OCI-M2 (cell line): Measurements from ENCODE around the gene DBH.
"Not testable (repeated sequence)": the region's sequence is repeated elsewhere in the genome, so short reads cannot be mapped to it uniquely, and the experiment has no call there.

Source experiments
- DNase-seq: peaks from one replicate; lab custom pipeline; 2025; ENCODE audit not compliant: unreplicated experiment; lab: John Stamatoyannopoulos, UW

DBH gene

DNA sequence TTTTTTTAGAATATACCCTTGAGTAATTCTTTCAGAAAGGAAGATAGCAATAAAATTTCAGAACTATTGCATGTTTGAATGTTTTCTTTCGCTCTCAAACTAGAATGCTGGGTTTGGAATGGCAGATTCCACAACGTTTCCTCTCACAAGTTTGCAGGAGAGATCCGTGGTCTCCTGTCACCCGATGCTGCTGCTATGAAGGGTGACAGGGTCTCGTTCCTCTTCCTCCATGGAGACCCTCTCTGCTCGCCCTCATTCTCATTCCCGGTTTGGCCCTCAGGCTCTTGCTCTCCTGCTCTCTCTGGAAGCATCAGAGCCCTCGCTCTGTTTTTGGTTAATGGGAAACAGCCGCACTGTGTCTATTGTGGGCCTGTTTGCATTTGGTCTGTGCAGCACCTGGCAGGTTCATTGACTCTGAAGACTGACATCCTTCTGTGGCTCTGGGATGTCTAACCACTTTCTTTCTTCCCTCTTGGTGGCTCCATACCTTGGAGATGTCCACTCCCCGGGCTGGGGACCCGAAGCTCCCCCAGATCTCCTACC lies 14.4 kb upstream of the DBH start:
- DNase-seq = no peak

- DNase-seq = no peak
Measured at GRCh38 chr9:133622555-133622954, 13.6 kb upstream of the DBH start.

DNA sequence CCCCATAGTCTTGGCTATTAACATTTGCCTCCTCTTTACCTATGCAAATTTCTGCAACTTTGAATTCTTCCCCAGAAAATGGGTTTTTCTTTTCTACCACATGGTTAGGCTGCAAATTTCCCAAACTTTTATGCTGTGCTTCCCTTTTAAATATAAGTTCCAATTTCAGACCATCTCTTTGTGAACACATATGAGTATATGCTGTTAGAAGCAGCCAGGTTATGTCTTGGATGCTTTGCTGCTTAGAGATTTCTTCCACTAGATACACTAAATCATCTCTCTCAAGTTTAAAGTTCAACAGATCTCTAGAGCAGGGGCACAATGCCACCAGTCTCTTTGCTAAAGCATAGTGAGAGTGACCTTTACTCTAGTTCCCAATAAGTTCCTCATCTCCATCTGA lies 10.2 kb upstream of the DBH start:
- DNase-seq = not testable (repeated sequence)

GRCh38 chr9:133627341-133627740 lies 8.8 kb upstream of the DBH start:
- no peak for DNase-seq

DNA sequence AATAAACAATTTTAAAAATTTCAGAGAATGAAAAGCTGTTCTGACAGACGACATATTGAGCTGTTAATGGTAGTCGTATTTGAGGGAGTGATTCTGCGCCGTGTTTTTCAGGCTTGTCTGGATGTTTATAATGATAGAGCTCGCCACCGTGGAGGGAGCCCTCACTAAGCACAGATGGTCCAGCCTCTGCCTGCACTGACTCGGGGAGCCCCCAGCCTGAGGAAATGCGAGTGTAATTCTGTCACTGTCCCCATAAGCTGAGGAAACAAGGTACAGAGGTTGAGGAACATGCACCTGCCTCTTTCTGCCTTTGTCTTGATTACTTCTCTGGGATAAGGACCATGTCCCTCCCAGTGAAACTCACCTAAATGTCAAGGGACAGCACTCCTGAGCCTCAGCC lies 7.4 kb upstream of the DBH start:
- no peak for DNase-seq

- DNase-seq = no peak
Measured at GRCh38 chr9:133629221-133630110, 6.7 kb upstream of the DBH start.

DNA sequence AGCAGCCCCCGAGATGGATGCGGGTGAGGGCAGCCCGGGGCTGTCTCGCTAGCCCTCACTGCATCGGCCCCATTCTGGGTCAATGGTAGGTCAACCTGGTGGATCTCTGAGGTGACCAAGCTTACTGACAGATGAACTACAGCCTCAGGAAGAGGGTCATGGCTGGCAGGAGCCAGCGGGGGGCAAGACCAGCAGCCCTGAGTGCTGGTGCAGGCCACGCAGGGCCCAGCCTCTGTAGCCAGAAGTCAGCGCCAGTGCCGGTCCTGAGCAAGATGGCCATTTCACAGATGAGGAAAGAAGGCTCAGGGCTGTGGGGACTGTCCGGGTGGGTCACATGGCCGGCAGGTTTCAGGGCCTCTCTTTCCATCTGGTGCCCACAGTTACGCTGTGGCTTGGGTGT lies 5.1 kb upstream of the DBH start:
- DNase-seq = no peak

DNA sequence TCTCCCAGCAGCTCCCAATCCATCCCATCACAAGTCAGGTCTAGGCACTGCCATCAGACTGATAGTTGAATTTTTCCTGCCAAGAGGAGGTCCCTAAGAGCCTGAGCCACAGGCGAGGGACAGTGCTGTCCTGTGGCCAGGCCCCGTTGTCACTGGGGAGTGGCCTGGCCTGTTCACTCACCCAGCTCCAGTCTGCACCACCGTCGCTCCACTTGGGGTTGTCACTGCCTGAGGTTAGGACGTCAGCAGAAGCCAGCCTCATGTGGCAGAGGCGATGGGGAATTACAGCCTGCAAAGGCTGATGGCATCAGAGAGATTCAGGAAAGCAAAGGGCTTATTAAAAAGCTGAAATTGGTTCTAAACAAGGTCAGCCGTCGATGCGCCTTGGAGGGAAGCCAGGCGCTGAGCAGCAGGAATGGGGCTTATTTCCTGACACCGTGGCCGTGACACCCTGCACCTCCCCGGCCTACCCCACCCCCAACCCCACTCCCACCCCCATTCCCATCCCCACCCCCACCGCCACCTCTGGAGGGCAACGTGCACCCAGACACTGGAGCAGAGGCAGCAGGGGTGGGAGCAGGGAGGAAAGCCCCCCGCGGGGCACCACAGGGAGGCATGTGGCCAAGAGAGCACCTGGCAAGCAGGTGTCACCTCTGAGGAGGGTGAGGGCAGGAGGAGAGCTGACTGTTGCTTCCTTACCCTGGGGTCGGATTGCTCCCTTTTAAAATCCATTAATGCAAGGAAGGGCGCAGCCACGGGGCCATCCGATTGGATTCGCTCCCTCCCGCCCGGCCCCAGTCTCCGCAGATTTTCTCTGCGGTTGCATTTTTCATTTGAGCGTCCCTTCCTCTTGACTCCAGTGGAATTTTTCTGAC lies 3.1 kb upstream of the DBH start:
- no peak for DNase-seq

DNA sequence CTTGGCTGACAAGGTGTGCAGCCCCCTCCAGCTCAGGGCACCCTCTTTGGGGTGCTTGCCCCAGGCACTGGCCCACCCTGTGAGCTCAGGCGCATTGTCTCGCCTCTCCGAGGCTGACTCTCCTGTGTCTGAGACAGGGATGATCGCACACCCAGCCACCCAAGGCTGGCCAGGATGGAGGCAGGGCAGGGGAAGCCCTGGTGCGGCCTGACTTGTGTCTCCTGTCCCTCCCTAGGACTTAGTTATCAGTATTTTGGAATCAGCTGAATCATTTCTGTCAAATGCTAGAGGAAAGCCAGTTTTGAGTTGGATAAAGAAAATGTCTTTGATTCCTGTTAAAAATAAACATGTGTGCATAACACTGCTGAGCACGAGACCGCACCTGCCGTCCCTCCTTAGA lies 2.5 kb upstream of the DBH start:
- no peak for DNase-seq

DNA sequence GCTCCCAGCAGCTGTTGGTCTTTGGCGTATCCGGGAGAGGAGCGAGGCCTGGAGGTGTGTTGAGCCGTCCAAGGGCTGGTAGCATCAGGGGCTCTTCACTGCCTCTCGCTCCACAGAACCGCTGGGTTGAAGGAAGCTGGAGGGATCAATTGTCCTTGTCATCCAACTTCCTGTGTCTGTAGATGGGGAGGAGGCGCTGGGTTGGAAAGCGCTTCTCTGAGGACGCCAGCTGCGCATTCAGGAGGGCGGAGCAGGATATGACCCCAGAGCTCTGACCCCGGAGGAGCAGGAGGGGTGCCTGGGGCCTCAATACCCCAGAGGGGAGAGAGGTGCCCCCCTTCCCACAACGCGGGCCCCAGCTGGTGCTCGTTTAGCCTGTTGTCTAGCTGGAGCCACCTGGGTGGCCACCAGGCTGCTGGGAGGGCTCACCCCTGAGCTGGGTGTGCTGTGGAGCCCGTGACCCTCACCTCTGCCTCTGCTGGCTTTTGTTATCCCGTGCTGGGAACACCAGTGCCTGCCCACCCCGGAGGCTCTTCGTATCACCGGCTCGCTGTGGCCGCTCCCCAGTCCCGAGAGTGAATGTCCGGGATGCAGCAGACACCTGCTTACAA lies 2.0 kb upstream of the DBH start:
- DNase-seq = no peak

DNA sequence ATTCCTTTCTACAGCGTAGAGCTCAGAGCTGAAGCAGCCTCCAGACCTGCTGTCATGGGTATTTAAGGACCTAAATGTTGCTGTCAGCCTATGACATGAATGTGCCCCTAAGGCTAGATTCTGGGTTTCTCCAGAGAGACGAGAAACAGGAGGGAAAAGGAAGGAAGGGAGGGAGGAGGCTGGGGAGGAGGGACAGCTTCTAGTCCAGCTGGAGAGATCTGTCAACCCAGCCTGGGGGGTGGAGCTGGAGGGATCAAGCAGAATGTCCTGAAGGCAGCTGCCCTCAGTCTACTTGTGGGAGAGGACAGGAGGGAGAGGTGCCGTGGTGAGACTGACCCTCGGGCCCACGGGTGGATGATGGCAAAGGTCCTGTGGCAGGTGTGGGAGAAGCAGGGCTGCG lies 1.1 kb upstream of the DBH start:
- DNase-seq = no peak

- DNase-seq = no peak
Measured at GRCh38 chr9:133636902-133637301, 739 bp downstream of the DBH start.

GRCh38 chr9:133637451-133638055 lies 1.4 kb downstream of the DBH start:
- no peak for DNase-seq

DNA sequence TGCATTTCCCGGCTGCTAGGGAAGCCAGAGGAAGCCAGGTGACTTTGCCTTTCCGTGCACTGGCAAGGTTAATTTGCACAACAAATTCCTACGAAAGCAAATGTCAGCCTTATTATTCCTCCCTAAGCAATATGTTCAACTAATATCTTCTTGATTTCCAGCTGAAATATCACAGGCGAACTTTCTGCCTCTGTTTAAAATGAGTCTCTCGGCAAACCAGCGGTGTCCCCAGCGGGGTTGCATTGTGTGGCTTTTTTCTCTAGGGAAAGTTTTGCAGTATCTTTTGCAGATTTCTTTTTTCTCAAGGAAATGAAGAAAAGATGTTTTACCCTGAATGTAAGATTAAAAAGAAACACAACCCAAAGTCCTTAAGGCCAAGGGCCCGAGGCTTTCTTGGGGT lies 1.9 kb downstream of the DBH start:
- DNase-seq = no peak

DNA sequence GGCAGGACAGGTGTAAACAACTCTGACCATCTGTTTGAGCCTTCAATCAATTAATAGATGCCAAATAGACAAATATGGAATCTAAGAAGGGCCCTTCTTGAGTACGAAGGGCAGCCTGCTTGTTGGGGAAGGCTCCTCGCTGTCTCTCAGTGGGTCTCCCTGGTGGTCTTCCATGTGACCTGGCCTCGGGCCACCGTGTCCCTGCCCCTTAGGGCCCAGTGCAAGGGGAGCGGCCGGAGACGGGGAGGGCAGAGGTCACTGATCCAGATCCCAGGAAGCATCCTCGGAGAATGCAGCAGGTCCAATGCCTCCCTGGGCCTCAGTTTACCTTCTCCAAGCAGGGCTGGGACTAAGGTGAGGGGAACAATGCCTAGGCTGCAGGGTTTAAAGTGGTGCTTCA lies 2.5 kb downstream of the DBH start:
- no peak for DNase-seq

DNA sequence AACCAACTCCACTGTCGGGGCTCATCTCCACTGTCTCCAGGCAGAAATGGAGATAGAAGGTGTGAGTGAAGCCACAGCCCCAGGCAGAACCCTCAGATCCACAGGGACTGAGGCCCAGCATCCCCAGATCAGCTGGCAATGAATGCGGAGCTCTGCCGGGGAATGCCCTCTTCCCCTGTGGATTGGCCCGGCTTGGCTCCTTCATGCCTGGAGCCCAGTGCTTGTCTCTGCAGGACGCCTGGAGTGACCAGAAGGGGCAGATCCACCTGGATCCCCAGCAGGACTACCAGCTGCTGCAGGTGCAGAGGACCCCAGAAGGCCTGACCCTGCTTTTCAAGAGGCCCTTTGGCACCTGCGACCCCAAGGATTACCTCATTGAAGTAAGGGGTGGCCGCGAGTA lies 3.5 kb downstream of the DBH start:
- DNase-seq = no peak

GRCh38 chr9:133640160-133640559 lies 4.0 kb downstream of the DBH start:
- DNase-seq = no peak

GRCh38 chr9:133640580-133641395 lies 4.6 kb downstream of the DBH start:
- no peak for DNase-seq

- DNase-seq = no peak
Measured at GRCh38 chr9:133641396-133641655, 5.2 kb downstream of the DBH start.

DNA sequence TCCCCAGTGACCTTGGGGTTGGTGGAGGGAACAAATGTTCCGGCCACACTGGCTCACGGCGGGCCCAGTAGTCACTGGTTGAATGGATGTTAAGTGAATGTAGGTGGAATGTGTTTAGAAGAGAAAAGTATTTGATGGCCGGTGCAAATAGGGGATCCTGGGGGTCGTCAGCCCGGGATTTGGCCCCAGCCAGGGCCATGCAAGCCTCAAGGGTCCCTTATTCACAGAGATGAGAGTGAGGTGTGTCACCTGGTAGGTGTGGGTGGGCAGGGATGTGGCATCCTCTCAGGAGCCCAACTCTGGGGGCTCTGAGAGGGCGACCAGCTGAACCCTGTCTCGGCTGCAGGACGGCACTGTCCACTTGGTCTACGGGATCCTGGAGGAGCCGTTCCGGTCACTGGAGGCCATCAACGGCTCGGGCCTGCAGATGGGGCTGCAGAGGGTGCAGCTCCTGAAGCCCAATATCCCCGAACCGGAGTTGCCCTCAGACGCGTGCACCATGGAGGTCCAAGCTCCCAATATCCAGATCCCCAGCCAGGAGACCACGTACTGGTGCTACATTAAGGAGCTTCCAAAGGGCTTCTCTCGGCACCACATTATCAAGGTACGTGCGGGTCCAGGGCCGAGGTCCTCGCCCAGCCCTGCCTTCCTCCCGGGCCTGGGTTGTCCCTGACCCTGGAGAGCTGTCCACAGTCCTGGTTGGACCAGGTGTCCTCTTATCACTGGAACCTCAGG lies 5.9 kb downstream of the DBH start:
- no peak for DNase-seq
